ENCODE data around the gene NOS1. TPM values are rescaled to one million over a fixed set of nuclear protein-coding genes. Genes with fewer than 3 reads are reported as not detected.

NOS1 gene
- total and polyA plus RNA-seq, 2 of the 8 experiments (the other 6 are each of a cell fraction or from before 2014, with no cell fraction given): 1.5 to 2.0 TPM

- H3K14ac ChIP-seq (ENCODE audit: insufficient read length): no peak overlapping the region
- H3K9me3 ChIP-seq (ENCODE audit: insufficient read depth in 2 of 2, low read depth in 1 of 2, low read length in 1 of 2): peaks cover 0 to 6% of the 10 kb centered on the region in 2 experiments; a peak in 1 of 4 replicates
- ChIA-PET POLR2A (ENCODE audit: partially characterized antibody) (no interaction called here), CTCF (ENCODE audit: partially characterized antibody) (interaction anchor here (0.6 to 3.1 kb wide), 8 partner anchors 10 to 452 kb away, joined by 3 to 22 read pairs (median 3); no protein-coding TSS in a partner anchor)
- H2BK20ac ChIP-seq (ENCODE audit: low read length): no peak overlapping the region
- peaks cover 6% of the 10 kb centered on the region; the same call in 1 of the 2 replicates for H3K23me2 ChIP-seq (ENCODE audit: low read depth, low read length)
- no peaks in the 10 kb centered on the region for H3K27me3 ChIP-seq (replicated peaks in 1 of 4; ENCODE audit: control insufficient read depth in 3 of 4, extremely low read depth in 1 of 4, insufficient read depth in 3 of 4, low read length in 3 of 4)
- no peaks in the 10 kb centered on the region for H3K36me3 ChIP-seq (ENCODE audit: control insufficient read depth in 2 of 4, insufficient read depth in 4 of 4, low read length in 3 of 4)
- no peak overlapping the region for H4K91ac ChIP-seq (replicated peaks; ENCODE audit: insufficient read length, low read length)
- no peak overlapping the region for H2BK15ac ChIP-seq (ENCODE audit: low read length)
- 79% methylated on average over 7 of the region's 7 CpGs; no CpG with 5 or more reads in 1 of the 2 experiments for WGBS, 2 experiments (ENCODE audit: extremely low coverage in 1 of 2, insufficient coverage in 1 of 2, insufficient read length in 1 of 2, insufficient replicate concordance in 2 of 2, low coverage in 1 of 2, low lambda C conversion rate in 2 of 2, missing lambda C conversion rate in 1 of 2)
- no peak overlapping the region for H3K18ac ChIP-seq (ENCODE audit: extremely low read depth, low read length)
- H3K4me3 ChIP-seq (ENCODE audit: extremely low read depth in 1 of 4, insufficient read depth in 2 of 4, low read depth in 3 of 4, low read length in 4 of 4): no peak overlapping the region
- H3K4me2 ChIP-seq (ENCODE audit: insufficient read depth in 1 of 2, low read depth in 2 of 2, low read length in 2 of 2): no peak overlapping the region
- TF ChIP-seq CEBPB (IDR thresholded peaks at IDR 0.05; ENCODE audit: low read depth, low read length): no peak
- TF ChIP-seq FOSL1 (IDR thresholded peaks at IDR 0.05; ENCODE audit: insufficient read depth, low read depth, low read length): no peak
- TF ChIP-seq, protein P1, sequence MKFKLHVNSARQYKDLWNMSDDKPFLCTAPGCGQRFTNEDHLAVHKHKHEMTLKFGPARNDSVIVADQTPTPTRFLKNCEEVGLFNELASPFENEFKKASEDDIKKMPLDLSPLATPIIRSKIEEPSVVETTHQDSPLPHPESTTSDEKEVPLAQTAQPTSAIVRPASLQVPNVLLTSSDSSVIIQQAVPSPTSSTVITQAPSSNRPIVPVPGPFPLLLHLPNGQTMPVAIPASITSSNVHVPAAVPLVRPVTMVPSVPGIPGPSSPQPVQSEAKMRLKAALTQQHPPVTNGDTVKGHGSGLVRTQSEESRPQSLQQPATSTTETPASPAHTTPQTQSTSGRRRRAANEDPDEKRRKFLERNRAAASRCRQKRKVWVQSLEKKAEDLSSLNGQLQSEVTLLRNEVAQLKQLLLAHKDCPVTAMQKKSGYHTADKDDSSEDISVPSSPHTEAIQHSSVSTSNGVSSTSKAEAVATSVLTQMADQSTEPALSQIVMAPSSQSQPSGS (IDR thresholded peaks at IDR 0.05; ENCODE audit: low read length): no peak
- TF ChIP-seq HDAC2 (IDR thresholded peaks at IDR 0.05; ENCODE audit: borderline replicate concordance in 1 of 2, low read depth in 2 of 2, low read length in 2 of 2): no peak
- TF ChIP-seq POLR2A (IDR thresholded peaks at IDR 0.05; ENCODE audit: control extremely low read depth in 1 of 2, low read depth in 2 of 2, low read length in 2 of 2): no peak
- H4K20me1 ChIP-seq (replicated peaks in 1 of 2; ENCODE audit: control insufficient read depth in 1 of 2, insufficient read depth in 2 of 2, low read length in 2 of 2): no peaks in the 10 kb centered on the region
- no peak overlapping the region for H2BK120ac ChIP-seq (replicated peaks; ENCODE audit: low read depth, low read length)
- FAIRE-seq: no peak
- H3K79me2 ChIP-seq (ENCODE audit: control insufficient read depth in 1 of 2, insufficient read depth in 2 of 2, low read length in 2 of 2): no peaks in the 10 kb centered on the region
- H3K56ac ChIP-seq (replicated peaks; ENCODE audit: insufficient read length, low read depth, low read length): no peak overlapping the region
- H2AFZ ChIP-seq (ENCODE audit: low read length): no peak overlapping the region
- H3K27ac ChIP-seq (ENCODE audit: low read depth, low read length): no peak overlapping the region
- H3K9ac ChIP-seq (replicated peaks in 1 of 4; ENCODE audit: extremely low read depth in 1 of 4, low read depth in 3 of 4, low read length in 3 of 4): no peak overlapping the region
- H2BK5ac ChIP-seq (ENCODE audit: low read depth, low read length): no peak overlapping the region
- H4K5ac ChIP-seq (ENCODE audit: insufficient read length, low read depth, low read length): no peak overlapping the region
- peaks cover 0 to 11% (median 4%) of the 10 kb centered on the region in 4 experiments; a peak in 5 of 7 replicates for H3K4me1 ChIP-seq (replicated peaks in 1 of 4; ENCODE audit: control insufficient read depth in 3 of 4, insufficient read depth in 4 of 4, low read length in 3 of 4)
- no peak overlapping the region; the same call in 1 of the 2 replicates for H2AK5ac ChIP-seq (ENCODE audit: low read depth, low read length)
- DNase-seq (ENCODE audit: low read depth in 1 of 2, low spot score in 2 of 2): no peak
- H3K23ac ChIP-seq (ENCODE audit: insufficient read length): no peak overlapping the region
- H2BK12ac ChIP-seq (ENCODE audit: low read depth, low read length): no peak overlapping the region
- H4K8ac ChIP-seq (ENCODE audit: extremely low read depth, insufficient read depth, low read length): no peak overlapping the region
- H3K79me1 ChIP-seq (ENCODE audit: low read depth, low read length): no peaks in the 10 kb centered on the region
- H3K4ac ChIP-seq (replicated peaks; ENCODE audit: insufficient read length, low read depth, low read length): no peak overlapping the region
Observed at GRCh38 chr12:117404940-117405339, 43.5 kb upstream of the NOS1 start.

All from H1 (cell line).